Measurements from ENCODE around the gene KRT40.

Gene KRT40

DNA sequence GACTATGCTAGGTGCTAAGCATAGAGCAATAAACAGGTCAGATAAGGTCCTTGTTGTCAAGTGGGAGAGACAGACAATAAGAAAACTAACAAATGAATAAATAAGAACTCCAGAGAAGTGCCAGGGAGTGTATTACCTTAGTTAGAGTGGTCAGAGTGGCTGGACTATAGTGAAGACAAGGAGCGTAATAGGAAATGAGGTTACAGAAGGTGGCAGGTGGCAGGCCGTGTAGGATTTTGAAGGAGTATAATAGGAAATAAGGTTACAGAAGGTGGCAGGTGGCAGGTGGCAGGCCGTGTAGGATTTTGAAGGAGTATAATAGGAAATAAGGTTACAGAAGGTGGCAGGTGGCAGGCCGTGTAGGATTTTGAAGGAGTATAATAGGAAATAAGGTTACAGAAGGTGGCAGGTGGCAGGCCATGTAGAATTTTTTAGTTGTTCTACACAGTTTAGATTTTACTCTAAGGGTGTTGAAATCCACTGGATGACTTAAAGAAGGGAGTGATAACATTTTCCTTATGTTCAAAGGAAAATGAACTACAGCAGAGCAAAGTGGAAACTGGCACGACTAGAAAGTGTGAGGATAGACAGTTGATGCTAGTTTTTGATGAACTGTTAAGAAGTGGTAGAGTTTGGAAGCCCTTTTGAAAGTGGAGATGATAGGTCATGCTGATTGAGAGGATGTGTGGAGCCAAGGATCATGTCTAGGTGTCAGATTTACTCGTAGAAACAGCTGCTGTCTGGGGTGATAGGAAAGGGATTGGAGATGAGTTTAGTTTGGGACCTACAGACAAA is 28.4 kb upstream of the KRT40 start:
- H2BK120ac ChIP-seq (ENCODE audit: low read depth, low read length) = no peak overlapping the region
- no peak overlapping the region for H2BK5ac ChIP-seq (ENCODE audit: low read length)
- no peak overlapping the region for H3K18ac ChIP-seq (ENCODE audit: low read length)
- WGBS (ENCODE audit: extremely low coverage, insufficient coverage, low lambda C conversion rate) = no CpG with 5 or more reads among the region's 6 CpGs
- H3K27ac ChIP-seq (ENCODE audit: low read depth, low read length) = no peak overlapping the region
- H3K9ac ChIP-seq (ENCODE audit: low read length) = no peak overlapping the region
- no peaks in the 10 kb centered on the region for H3K4me1 ChIP-seq (ENCODE audit: control insufficient read depth, low read depth, low read length)
- no peak overlapping the region for H3K4me2 ChIP-seq (ENCODE audit: low read length)
- no peak overlapping the region for H2AK5ac ChIP-seq (ENCODE audit: low read length)
- H3K23ac ChIP-seq (ENCODE audit: low read length) = no peak overlapping the region
- H3K27me3 ChIP-seq (ENCODE audit: insufficient read depth, low read length, poor library complexity) = no peaks in the 10 kb centered on the region
- no peak overlapping the region for H3K4me3 ChIP-seq (ENCODE audit: low read length)
- H3K36me3 ChIP-seq (ENCODE audit: control insufficient read depth, insufficient read depth, low read length) = no peaks in the 10 kb centered on the region
- H3K56ac ChIP-seq (ENCODE audit: low read length) = no peak overlapping the region
- no peak overlapping the region for H4K8ac ChIP-seq (ENCODE audit: low read depth, low read length)
- no peak overlapping the region for H2BK15ac ChIP-seq (replicated peaks; ENCODE audit: low read depth)
- H3K4ac ChIP-seq (ENCODE audit: low read depth, low read length) = no peak overlapping the region
- H4K5ac ChIP-seq (ENCODE audit: low read length) = no peak overlapping the region
- H3K79me2 ChIP-seq (ENCODE audit: control insufficient read depth, insufficient read depth, low read length) = no peaks in the 10 kb centered on the region
- no peak for DNase-seq
- H3K79me1 ChIP-seq (ENCODE audit: low read length) = no peaks in the 10 kb centered on the region

DNA sequence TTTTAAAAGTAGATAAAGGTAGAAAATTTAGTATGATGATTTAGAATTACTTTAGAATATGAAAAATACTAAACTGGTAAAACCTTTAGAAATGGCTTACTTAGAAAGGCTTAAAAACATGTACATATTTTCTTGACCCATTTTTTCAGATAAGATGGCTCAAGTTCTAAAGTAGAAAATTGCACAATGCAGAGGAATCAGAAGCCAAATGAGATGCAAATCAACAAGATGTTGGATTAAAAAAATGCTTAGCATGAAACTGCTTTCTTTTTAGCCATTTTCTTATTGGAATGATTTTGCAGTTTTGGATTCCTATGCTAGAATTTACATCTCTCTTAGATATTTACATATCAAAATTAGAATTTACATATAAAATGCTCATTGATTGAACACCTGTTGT is 26.3 kb upstream of the KRT40 start:
- no peaks in the 10 kb centered on the region for H3K79me1 ChIP-seq (ENCODE audit: low read length)
- no peak overlapping the region for H3K4ac ChIP-seq (ENCODE audit: low read depth, low read length)

DNA sequence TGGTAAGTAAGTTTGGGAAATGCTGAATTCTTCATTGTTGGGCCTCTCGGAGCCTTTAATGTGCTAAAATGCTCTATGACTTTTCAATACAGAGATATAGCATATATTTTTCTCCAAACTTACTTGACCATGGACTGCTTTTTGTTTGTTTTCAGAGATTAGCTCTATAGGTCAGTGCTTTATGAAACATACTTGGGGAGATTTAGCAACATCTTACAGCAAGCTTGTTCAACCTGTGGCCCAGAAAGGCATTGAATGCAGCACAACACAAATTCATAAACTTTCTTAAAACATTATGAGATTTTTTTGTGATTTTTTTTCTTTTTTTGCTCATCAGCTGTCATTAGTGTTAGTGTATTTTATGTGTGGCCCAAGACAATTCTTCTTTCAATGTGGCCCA is 25.8 kb upstream of the KRT40 start:
- Histone ChIP-seq H3K27ac (ENCODE audit: low read depth, low read length) (no peak overlapping the region), H3K36me3 (ENCODE audit: control insufficient read depth, insufficient read depth, low read length) (no peaks in the 10 kb centered on the region), H2BK120ac (ENCODE audit: low read depth, low read length) (no peak overlapping the region), H2BK5ac (ENCODE audit: low read length) (no peak overlapping the region), H3K4ac (ENCODE audit: low read depth, low read length) (no peak overlapping the region), H2AK5ac (ENCODE audit: low read length) (no peak overlapping the region), H3K9ac (ENCODE audit: low read length) (no peak overlapping the region), H3K4me1 (ENCODE audit: control insufficient read depth, low read depth, low read length) (no peaks in the 10 kb centered on the region), H3K56ac (ENCODE audit: low read length) (no peak overlapping the region), H3K4me2 (ENCODE audit: low read length) (no peak overlapping the region), H4K8ac (ENCODE audit: low read depth, low read length) (no peak overlapping the region), H2BK15ac (replicated peaks; ENCODE audit: low read depth) (no peak overlapping the region), H3K79me2 (ENCODE audit: control insufficient read depth, insufficient read depth, low read length) (no peaks in the 10 kb centered on the region), H3K27me3 (ENCODE audit: insufficient read depth, low read length, poor library complexity) (no peaks in the 10 kb centered on the region), H4K5ac (ENCODE audit: low read length) (no peak overlapping the region), H3K4me3 (ENCODE audit: low read length) (no peak overlapping the region), H3K79me1 (ENCODE audit: low read length) (no peaks in the 10 kb centered on the region), H3K23ac (ENCODE audit: low read length) (no peak overlapping the region), H3K18ac (ENCODE audit: low read length) (no peak overlapping the region)
- no CpG with 5 or more reads among the region's 1 CpG for WGBS (ENCODE audit: extremely low coverage, insufficient coverage, low lambda C conversion rate)
- no peak for DNase-seq

More for the DNA sequence above, 26.3 kb upstream of the KRT40 start:
- Histone ChIP-seq H3K27me3 (ENCODE audit: insufficient read depth, low read length, poor library complexity) (no peaks in the 10 kb centered on the region), H2BK5ac (ENCODE audit: low read length) (no peak overlapping the region), H3K4me2 (ENCODE audit: low read length) (no peak overlapping the region), H2BK15ac (replicated peaks; ENCODE audit: low read depth) (no peak overlapping the region), H4K8ac (ENCODE audit: low read depth, low read length) (no peak overlapping the region), H3K23ac (ENCODE audit: low read length) (no peak overlapping the region), H3K18ac (ENCODE audit: low read length) (no peak overlapping the region), H3K27ac (ENCODE audit: low read depth, low read length) (no peak overlapping the region), H3K9ac (ENCODE audit: low read length) (no peak overlapping the region), H4K5ac (ENCODE audit: low read length) (no peak overlapping the region), H3K4me3 (ENCODE audit: low read length) (no peak overlapping the region), H2BK120ac (ENCODE audit: low read depth, low read length) (no peak overlapping the region), H3K56ac (ENCODE audit: low read length) (no peak overlapping the region), H3K4me1 (ENCODE audit: control insufficient read depth, low read depth, low read length) (no peaks in the 10 kb centered on the region), H3K79me2 (ENCODE audit: control insufficient read depth, insufficient read depth, low read length) (no peaks in the 10 kb centered on the region), H2AK5ac (ENCODE audit: low read length) (no peak overlapping the region), H3K36me3 (ENCODE audit: control insufficient read depth, insufficient read depth, low read length) (no peaks in the 10 kb centered on the region)
- DNase-seq = no peak

DNA sequence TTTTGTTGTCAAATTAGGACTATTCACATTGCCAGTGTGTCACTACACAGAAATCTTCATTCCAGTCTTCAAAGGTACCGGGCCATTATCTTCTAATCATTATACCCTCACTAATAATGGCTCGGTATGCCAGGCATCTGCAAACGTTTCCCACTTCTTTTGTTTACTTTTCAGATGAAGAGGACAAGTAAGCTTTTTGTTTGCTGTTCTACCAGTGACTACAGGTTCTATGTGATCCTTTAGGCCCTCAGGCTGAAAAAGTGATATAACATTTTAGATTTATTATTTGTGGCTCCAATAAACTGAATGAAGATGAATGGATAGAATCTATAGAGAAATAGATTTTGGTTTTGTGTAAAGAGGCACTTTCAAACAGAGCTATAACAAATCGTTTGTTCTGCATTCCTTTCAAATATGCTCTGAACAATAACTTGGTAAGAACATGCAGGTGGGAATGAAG is 25.2 kb upstream of the KRT40 start:
- no peaks in the 10 kb centered on the region for H3K27me3 ChIP-seq (ENCODE audit: insufficient read depth, low read length, poor library complexity)
- no peak overlapping the region for H3K9ac ChIP-seq (ENCODE audit: low read length)
- no peak overlapping the region for H3K4me3 ChIP-seq (ENCODE audit: low read length)
- H3K36me3 ChIP-seq (ENCODE audit: control insufficient read depth, insufficient read depth, low read length) = no peaks in the 10 kb centered on the region
- no peak overlapping the region for H2BK120ac ChIP-seq (ENCODE audit: low read depth, low read length)
- H3K18ac ChIP-seq (ENCODE audit: low read length) = no peak overlapping the region
- no peaks in the 10 kb centered on the region for H3K79me1 ChIP-seq (ENCODE audit: low read length)
- WGBS (ENCODE audit: extremely low coverage, insufficient coverage, low lambda C conversion rate) = no CpG with 5 or more reads among the region's 4 CpGs
- peak; percentile 67 for DNase-seq
- H4K5ac ChIP-seq (ENCODE audit: low read length) = no peak overlapping the region
- H3K27ac ChIP-seq (ENCODE audit: low read depth, low read length) = no peak overlapping the region
- no peak overlapping the region for H3K4me2 ChIP-seq (ENCODE audit: low read length)
- no peak overlapping the region for H2BK5ac ChIP-seq (ENCODE audit: low read length)
- no peak overlapping the region for H4K8ac ChIP-seq (ENCODE audit: low read depth, low read length)
- no peak overlapping the region for H2BK15ac ChIP-seq (replicated peaks; ENCODE audit: low read depth)
- H3K56ac ChIP-seq (ENCODE audit: low read length) = no peak overlapping the region
- H3K79me2 ChIP-seq (ENCODE audit: control insufficient read depth, insufficient read depth, low read length) = no peaks in the 10 kb centered on the region
- H3K23ac ChIP-seq (ENCODE audit: low read length) = no peak overlapping the region
- H3K4ac ChIP-seq (ENCODE audit: low read depth, low read length) = no peak overlapping the region
- H3K4me1 ChIP-seq (ENCODE audit: control insufficient read depth, low read depth, low read length) = no peaks in the 10 kb centered on the region
- no peak overlapping the region for H2AK5ac ChIP-seq (ENCODE audit: low read length)

DNA sequence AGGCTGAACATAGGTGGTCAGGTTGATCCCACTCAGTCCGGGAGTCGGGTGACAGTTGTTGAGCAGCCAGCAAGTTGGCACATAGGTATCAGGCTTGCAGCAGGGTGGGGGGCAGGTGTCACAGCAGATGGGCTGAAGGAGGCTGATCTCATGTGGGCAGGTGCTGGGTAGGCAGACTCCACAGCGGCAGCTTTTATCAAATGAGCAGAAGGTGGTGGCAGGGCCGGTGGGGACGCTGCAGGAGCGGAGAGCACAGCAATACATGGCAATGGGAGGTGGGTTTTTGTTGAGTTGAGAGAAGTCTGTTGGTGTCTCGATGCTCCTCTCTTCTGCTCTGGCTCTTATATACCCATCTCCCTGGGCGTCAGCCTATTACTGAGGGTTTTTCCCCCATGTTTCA is 24.7 kb upstream of the KRT40 start, which contains the start of gene KRTAP3-1:
Gene KRTAP3-1 (minus strand): TSS at position 318 of the 400 bp plus-strand sequence. CDS start 54 bp downstream, at position 264.
- WGBS (ENCODE audit: extremely low coverage, insufficient coverage, low lambda C conversion rate) = no CpG with 5 or more reads among the region's 8 CpGs
- H3K36me3 ChIP-seq (ENCODE audit: control insufficient read depth, insufficient read depth, low read length) = no peaks in the 10 kb centered on the region
- no peaks in the 10 kb centered on the region for H3K79me1 ChIP-seq (ENCODE audit: low read length)
- H2BK15ac ChIP-seq (replicated peaks; ENCODE audit: low read depth) = no peak within 1 kb of the TSS
- H3K27ac ChIP-seq (ENCODE audit: low read depth, low read length) = no peak within 1 kb of the TSS
- no peak within 1 kb of the TSS for H3K56ac ChIP-seq (ENCODE audit: low read length)
- H2BK5ac ChIP-seq (ENCODE audit: low read length) = no peak within 1 kb of the TSS
- H4K8ac ChIP-seq (ENCODE audit: low read depth, low read length) = no peak within 1 kb of the TSS
- H3K27me3 ChIP-seq (ENCODE audit: insufficient read depth, low read length, poor library complexity) = no peaks in the 10 kb centered on the region
- H4K5ac ChIP-seq (ENCODE audit: low read length) = no peak within 1 kb of the TSS
- no peak within 1 kb of the TSS for H3K4me2 ChIP-seq (ENCODE audit: low read length)
- H2AK5ac ChIP-seq (ENCODE audit: low read length) = no peak within 1 kb of the TSS
- no peak within 1 kb of the TSS for H3K9ac ChIP-seq (ENCODE audit: low read length)
- H3K79me2 ChIP-seq (ENCODE audit: control insufficient read depth, insufficient read depth, low read length) = no peaks in the 10 kb centered on the region
- no peak within 1 kb of the TSS for H3K4ac ChIP-seq (ENCODE audit: low read depth, low read length)
- H3K4me3 ChIP-seq (ENCODE audit: low read length) = no peak within 1 kb of the TSS
- H3K18ac ChIP-seq (ENCODE audit: low read length) = no peak within 1 kb of the TSS
- H2BK120ac ChIP-seq (ENCODE audit: low read depth, low read length) = no peak within 1 kb of the TSS
- DNase-seq = no peak
- no peaks in the 10 kb centered on the region for H3K4me1 ChIP-seq (ENCODE audit: control insufficient read depth, low read depth, low read length)
- no peak within 1 kb of the TSS for H3K23ac ChIP-seq (ENCODE audit: low read length)

DNA sequence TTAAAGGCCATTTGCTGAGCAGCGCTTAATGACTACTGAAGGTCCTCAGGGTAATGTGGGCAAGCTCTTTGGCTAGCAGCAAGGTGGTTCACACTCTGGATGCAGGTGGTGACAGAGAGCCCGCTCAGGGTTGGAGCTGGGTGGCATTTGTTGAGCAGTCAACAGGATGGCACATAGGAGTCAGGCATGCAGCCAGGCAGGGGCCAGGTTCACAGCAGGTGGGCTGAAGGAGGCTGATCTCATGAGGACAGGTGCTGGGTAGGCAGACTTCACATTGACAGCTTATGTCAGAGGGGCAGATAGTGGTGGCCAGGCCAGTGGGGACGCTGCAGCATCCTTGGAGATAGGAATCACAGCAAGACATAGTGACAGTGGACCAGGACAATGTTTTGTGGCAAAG is 20.3 kb upstream of the KRT40 start:
- Histone ChIP-seq H2BK5ac (ENCODE audit: low read length) (no peak overlapping the region), H3K23ac (ENCODE audit: low read length) (no peak overlapping the region), H3K4me1 (ENCODE audit: control insufficient read depth, low read depth, low read length) (no peaks in the 10 kb centered on the region), H3K9ac (ENCODE audit: low read length) (no peak overlapping the region), H3K56ac (ENCODE audit: low read length) (no peak overlapping the region), H2BK120ac (ENCODE audit: low read depth, low read length) (no peak overlapping the region), H3K79me2 (ENCODE audit: control insufficient read depth, insufficient read depth, low read length) (no peaks in the 10 kb centered on the region), H3K27ac (ENCODE audit: low read depth, low read length) (no peak overlapping the region), H4K8ac (ENCODE audit: low read depth, low read length) (no peak overlapping the region), H3K4me3 (ENCODE audit: low read length) (no peak overlapping the region), H3K4me2 (ENCODE audit: low read length) (no peak overlapping the region), H2BK15ac (replicated peaks; ENCODE audit: low read depth) (no peak overlapping the region), H2AK5ac (ENCODE audit: low read length) (no peak overlapping the region), H3K27me3 (ENCODE audit: insufficient read depth, low read length, poor library complexity) (no peaks in the 10 kb centered on the region), H3K36me3 (ENCODE audit: control insufficient read depth, insufficient read depth, low read length) (no peaks in the 10 kb centered on the region), H4K5ac (ENCODE audit: low read length) (no peak overlapping the region), H3K79me1 (ENCODE audit: low read length) (no peaks in the 10 kb centered on the region), H3K18ac (ENCODE audit: low read length) (no peak overlapping the region), H3K4ac (ENCODE audit: low read depth, low read length) (no peak overlapping the region)
- no CpG with 5 or more reads among the region's 3 CpGs for WGBS (ENCODE audit: extremely low coverage, insufficient coverage, low lambda C conversion rate)
- no peak for DNase-seq

All from mesendoderm (in vitro differentiated cells).